Neural progenitor cell (in vitro differentiated cells): ENCODE data around the gene CHST13. TPM values are rescaled to one million over a fixed set of nuclear protein-coding genes. Genes with fewer than 3 reads are reported as not detected.

ENCODE experiments used
- DNase-seq: peaks from one replicate; pipeline ENCODE4 v3.0.0-alpha.2; 2016; ENCODE audit warnings: low spot score
- H2AFZ ChIP-seq: fragments of 200-600 bp; sonication (generic); replicated peaks from 2 replicates; pipeline ENCODE4 v1.6.1; 2016; ENCODE audit warnings: antibody characterized with exemption
- H3F3A ChIP-seq: fragments of 200-600 bp; sonication (generic); 2 replicates; pipeline ENCODE4 v1.6.1; 2016; ENCODE audit warnings: antibody characterized with exemption, low read depth
- H3K27ac ChIP-seq: fragments of 200-600 bp; sonication (generic); 2 replicates; pipeline ENCODE4 v1.5.1; 2016; ENCODE audit warnings: mild to moderate bottlenecking
- H3K27me3 ChIP-seq: fragments of 200-600 bp; sonication (generic); 2 replicates; pipeline ENCODE4 v1.6.1; 2016; ENCODE audit warnings: mild to moderate bottlenecking, moderate library complexity
- H3K36me3 ChIP-seq: fragments of 200-600 bp; sonication (generic); 2 replicates; pipeline ENCODE4 v1.5.1; 2016
- H3K4me1 ChIP-seq: fragments of 200-600 bp; sonication (generic); 2 replicates; pipeline ENCODE4 v1.6.1; 2016; ENCODE audit warnings: mixed run types
- H3K4me2 ChIP-seq: fragments of 200-600 bp; sonication (generic); 2 replicates; pipeline ENCODE4 v1.6.1; 2016
- H3K4me3 ChIP-seq: fragments of 200-600 bp; sonication (generic); 2 replicates; pipeline ENCODE4 v1.5.1; 2016
- H3K79me2 ChIP-seq: fragments of 200-600 bp; sonication (generic); 2 replicates; pipeline ENCODE4 v1.6.1; 2016; ENCODE audit warnings: low read depth
- H3K9ac ChIP-seq: fragments of 200-600 bp; sonication (generic); 2 replicates; pipeline ENCODE4 v1.6.1; 2016
- H3K9me3 ChIP-seq: fragments of 200-600 bp; sonication (generic); 2 replicates; pipeline ENCODE4 v1.5.1; 2016; ENCODE audit warnings: low read depth
- H4K20me1 ChIP-seq: fragments of 200-600 bp; sonication (generic); 2 replicates; pipeline ENCODE4 v1.6.1; 2016; ENCODE audit warnings: low read depth
- H3K27ac Mint-ChIP-seq: 3 replicates; pipeline ENCODE4 v1.8.0; 2021; ENCODE audit warnings: mixed read lengths
- H3K27me3 Mint-ChIP-seq: 2 replicates; pipeline ENCODE4 v1.8.0; 2022; ENCODE audit warnings: low read depth, mild to moderate bottlenecking, inconsistent platforms, moderate library complexity, mixed read lengths; ENCODE audit not compliant: insufficient read depth
- H3K36me3 Mint-ChIP-seq: 3 replicates; pipeline ENCODE4 v1.8.0; 2021; ENCODE audit warnings: mixed read lengths
- H3K4me1 Mint-ChIP-seq: 3 replicates; pipeline ENCODE4 v1.8.0; 2021; ENCODE audit warnings: mixed read lengths
- H3K4me3 Mint-ChIP-seq: 3 replicates; pipeline ENCODE4 v1.8.0; 2021; ENCODE audit warnings: mild to moderate bottlenecking, moderate library complexity, mixed read lengths
- H3K9me3 Mint-ChIP-seq: 3 replicates; pipeline ENCODE4 v1.8.0; 2020; ENCODE audit warnings: mixed read lengths
- EZH2 ChIP-seq: fragments of 200-600 bp; sonication (generic); IDR thresholded peaks from 2 replicates; pipeline ENCODE4 v1.6.1; 2017; ENCODE audit warnings: antibody characterized with exemption, mild to moderate bottlenecking, moderate library complexity
- EZH2phosphoT487 ChIP-seq: fragments of 200-600 bp; sonication (generic); IDR thresholded peaks from 2 replicates; pipeline ENCODE4 v1.6.1; 2017; ENCODE audit warnings: antibody characterized with exemption
- total RNA-seq: library from RNA; depleted of rRNA; stranded (reverse); fragments of >200 nt; gene quantifications from 2 replicates; pipeline ENCODE4 v1.2.3, GENCODE V29; 2015; ENCODE audit warnings: low replicate concordance
- TF ChIP-seq, protein P1 (sequence below): fragments of 200-600 bp; sonication (generic); IDR thresholded peaks from 2 replicates; pipeline ENCODE4 v1.5.1; 2017; ENCODE audit warnings: antibody characterized with exemption, mild to moderate bottlenecking

CHST13 gene
- total RNA-seq, 1 donor from 2014 or later: 0.09 TPM

- Histone ChIP-seq H3K9ac (no peak overlapping the region), H3K4me3 (no peak overlapping the region), H3K27ac (no peak overlapping the region), H2AFZ (no peak overlapping the region), H3K4me1 (peaks cover 5% of the 10 kb centered on the region), H4K20me1 (no peaks in the 10 kb centered on the region), H3K4me2 (no peak overlapping the region), H3K9me3 (no peaks in the 10 kb centered on the region), H3F3A (no peaks in the 10 kb centered on the region), H3K79me2 (no peaks in the 10 kb centered on the region), H3K27me3 (no peaks in the 10 kb centered on the region), H3K36me3 (no peaks in the 10 kb centered on the region)
- H3K4me3 Mint-ChIP-seq: no peak overlapping the region
- DNase-seq: no peak
- TF ChIP-seq EZH2phosphoT487 (no peak), EZH2 (no peak)
- TF ChIP-seq, protein P1, sequence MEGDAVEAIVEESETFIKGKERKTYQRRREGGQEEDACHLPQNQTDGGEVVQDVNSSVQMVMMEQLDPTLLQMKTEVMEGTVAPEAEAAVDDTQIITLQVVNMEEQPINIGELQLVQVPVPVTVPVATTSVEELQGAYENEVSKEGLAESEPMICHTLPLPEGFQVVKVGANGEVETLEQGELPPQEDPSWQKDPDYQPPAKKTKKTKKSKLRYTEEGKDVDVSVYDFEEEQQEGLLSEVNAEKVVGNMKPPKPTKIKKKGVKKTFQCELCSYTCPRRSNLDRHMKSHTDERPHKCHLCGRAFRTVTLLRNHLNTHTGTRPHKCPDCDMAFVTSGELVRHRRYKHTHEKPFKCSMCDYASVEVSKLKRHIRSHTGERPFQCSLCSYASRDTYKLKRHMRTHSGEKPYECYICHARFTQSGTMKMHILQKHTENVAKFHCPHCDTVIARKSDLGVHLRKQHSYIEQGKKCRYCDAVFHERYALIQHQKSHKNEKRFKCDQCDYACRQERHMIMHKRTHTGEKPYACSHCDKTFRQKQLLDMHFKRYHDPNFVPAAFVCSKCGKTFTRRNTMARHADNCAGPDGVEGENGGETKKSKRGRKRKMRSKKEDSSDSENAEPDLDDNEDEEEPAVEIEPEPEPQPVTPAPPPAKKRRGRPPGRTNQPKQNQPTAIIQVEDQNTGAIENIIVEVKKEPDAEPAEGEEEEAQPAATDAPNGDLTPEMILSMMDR: no peak
- no peaks in the 10 kb centered on the region for H3K36me3 Mint-ChIP-seq
- H3K27ac Mint-ChIP-seq: no peak overlapping the region
- peaks cover 3% of the 10 kb centered on the region for H3K27me3 Mint-ChIP-seq
- no peaks in the 10 kb centered on the region for H3K9me3 Mint-ChIP-seq
- peaks cover 35% of the 10 kb centered on the region for H3K4me1 Mint-ChIP-seq
Measured at GRCh38 chr3:126494970-126495230, 29.1 kb upstream of the CHST13 start.

- H3K79me2 ChIP-seq: no peaks in the 10 kb centered on the region
- H3K4me3 Mint-ChIP-seq: no peak overlapping the region
- no peak overlapping the region for H2AFZ ChIP-seq
- H3K36me3 ChIP-seq: no peaks in the 10 kb centered on the region
- H3K27me3 ChIP-seq: no peaks in the 10 kb centered on the region
- no peaks in the 10 kb centered on the region for H3F3A ChIP-seq
- no peak overlapping the region for H3K4me2 ChIP-seq
- peaks cover 6% of the 10 kb centered on the region for H3K4me1 ChIP-seq
- H3K9me3 Mint-ChIP-seq: no peaks in the 10 kb centered on the region
- peaks cover 28% of the 10 kb centered on the region for H3K4me1 Mint-ChIP-seq
- H3K27ac ChIP-seq: no peak overlapping the region
- H3K9ac ChIP-seq: no peak overlapping the region
- H3K27ac Mint-ChIP-seq: no peak overlapping the region
- H3K36me3 Mint-ChIP-seq: no peaks in the 10 kb centered on the region
- TF ChIP-seq EZH2phosphoT487 (no peak), EZH2 (no peak)
- TF ChIP-seq, protein P1: no peak
- H3K4me3 ChIP-seq: no peak overlapping the region
- no peaks in the 10 kb centered on the region for H3K9me3 ChIP-seq
- peaks cover 3% of the 10 kb centered on the region for H3K27me3 Mint-ChIP-seq
- no peaks in the 10 kb centered on the region for H4K20me1 ChIP-seq
- DNase-seq: no peak
Measured at GRCh38 chr3:126495786-126496185, 28.2 kb upstream of the CHST13 start.

- Histone ChIP-seq H3K4me3 (no peak overlapping the region), H3K9ac (no peak overlapping the region), H2AFZ (no peak overlapping the region), H3K36me3 (no peaks in the 10 kb centered on the region), H3K9me3 (no peaks in the 10 kb centered on the region), H3K4me1 (peaks cover 19% of the 10 kb centered on the region), H3K79me2 (no peaks in the 10 kb centered on the region), H3K4me2 (no peak overlapping the region), H4K20me1 (no peaks in the 10 kb centered on the region), H3K27ac (no peak overlapping the region), H3F3A (peaks cover 4% of the 10 kb centered on the region), H3K27me3 (no peaks in the 10 kb centered on the region)
- Mint-ChIP-seq H3K9me3 (no peaks in the 10 kb centered on the region), H3K27ac (no peak overlapping the region), H3K4me1 (peaks cover 30% of the 10 kb centered on the region), H3K36me3 (no peaks in the 10 kb centered on the region), H3K27me3 (no peaks in the 10 kb centered on the region), H3K4me3 (no peak overlapping the region)
- DNase-seq: no peak
- no peak for TF ChIP-seq EZH2
- TF ChIP-seq, protein P1: no peak
- no peak for TF ChIP-seq EZH2phosphoT487
Measured at GRCh38 chr3:126496894-126497850, 26.8 kb upstream of the CHST13 start.
